Mesendoderm (in vitro differentiated cells): ENCODE results near the gene TOP3A.

ENCODE experiments used
- DNase-seq: peaks from one replicate; pipeline ENCODE4 v3.0.0; 2013
- H2AK5ac ChIP-seq: 2 replicates; pipeline ENCODE4 v1.6.1; 2013; ENCODE audit warnings: low read length, inconsistent platforms
- H2BK120ac ChIP-seq: 2 replicates; pipeline ENCODE4 v1.6.1; 2013; ENCODE audit warnings: low read depth, mild to moderate bottlenecking, low read length, moderate library complexity, mixed read lengths
- H2BK15ac ChIP-seq: replicated peaks from 2 replicates; pipeline ENCODE4 v1.6.1; 2013; ENCODE audit warnings: low read depth, mild to moderate bottlenecking, moderate library complexity
- H2BK5ac ChIP-seq: 2 replicates; pipeline ENCODE4 v1.6.1; 2013; ENCODE audit warnings: low read length, inconsistent platforms
- H3K18ac ChIP-seq: 2 replicates; pipeline ENCODE4 v1.6.1; 2013; ENCODE audit warnings: mild to moderate bottlenecking, low read length, mixed read lengths
- H3K23ac ChIP-seq: one replicate; pipeline ENCODE4 v1.6.1; 2013; ENCODE audit warnings: low read length
- H3K27ac ChIP-seq: 2 replicates; pipeline ENCODE4 v1.5.1; 2013; ENCODE audit warnings: low read depth, mild to moderate bottlenecking, inconsistent platforms, low read length, moderate library complexity
- H3K27me3 ChIP-seq: 2 replicates; pipeline ENCODE4 v1.6.1; 2013; ENCODE audit warnings: low read length, control low read depth, mild to moderate bottlenecking, inconsistent platforms; ENCODE audit not compliant: insufficient read depth, poor library complexity
- H3K36me3 ChIP-seq: 2 replicates; pipeline ENCODE4 v1.6.1; 2013; ENCODE audit warnings: low read length, inconsistent platforms; ENCODE audit not compliant: control insufficient read depth, insufficient read depth
- H3K4ac ChIP-seq: one replicate; pipeline ENCODE4 v1.6.1; 2013; ENCODE audit warnings: low read depth, mild to moderate bottlenecking, low read length, moderate library complexity
- H3K4me1 ChIP-seq: 2 replicates; pipeline ENCODE4 v1.6.1; 2013; ENCODE audit warnings: low read depth, low read length, inconsistent platforms; ENCODE audit not compliant: control insufficient read depth
- H3K4me2 ChIP-seq: 2 replicates; pipeline ENCODE4 v1.6.1; 2013; ENCODE audit warnings: low read length
- H3K4me3 ChIP-seq: 2 replicates; pipeline ENCODE4 v1.5.1; 2013; ENCODE audit warnings: mild to moderate bottlenecking, low read length
- H3K56ac ChIP-seq: one replicate; pipeline ENCODE4 v1.6.1; 2013; ENCODE audit warnings: low read length
- H3K79me1 ChIP-seq: 2 replicates; pipeline ENCODE4 v1.6.1; 2013; ENCODE audit warnings: low read length, inconsistent platforms
- H3K79me2 ChIP-seq: 2 replicates; pipeline ENCODE4 v1.6.1; 2013; ENCODE audit warnings: mild to moderate bottlenecking, low read length; ENCODE audit not compliant: control insufficient read depth, insufficient read depth
- H3K9ac ChIP-seq: 2 replicates; pipeline ENCODE4 v1.6.1; 2013; ENCODE audit warnings: low read length, inconsistent platforms
- H4K5ac ChIP-seq: one replicate; pipeline ENCODE4 v1.6.1; 2013; ENCODE audit warnings: low read length
- H4K8ac ChIP-seq: one replicate; pipeline ENCODE4 v1.6.1; 2013; ENCODE audit warnings: low read depth, mild to moderate bottlenecking, control low read depth, low read length, moderate library complexity
- WGBS: extraction: QIAGEN DNeasy Blood & Tissue Kit; methylation state at CpG from one replicate; pipeline ENCODE4 v1.1.7; 2013; ENCODE audit warnings: low lambda C conversion rate, missing lambda C conversion rate; ENCODE audit not compliant: insufficient coverage; ENCODE audit errors: extremely low coverage; 5-methylcytosine and 5-hydroxymethylcytosine counted together

Gene TOP3A

GRCh38 chr17:18361837-18362697, 47.3 kb upstream of the TOP3A start:
- H3K4me3 ChIP-seq: peak overlapping the region; percentile 98
- WGBS: 100% methylated on average over 2 of the region's 15 CpGs
- no peak overlapping the region for H3K18ac ChIP-seq
- H3K27ac ChIP-seq: no peak overlapping the region
- peak overlapping the region; percentile 97 for H3K56ac ChIP-seq
- peak overlapping the region; percentile 97 for H3K23ac ChIP-seq
- no peak overlapping the region for H4K8ac ChIP-seq
- H3K4ac ChIP-seq: no peak overlapping the region
- peak overlapping the region; percentile 98 for H3K9ac ChIP-seq
- peak overlapping the region; percentile 89 for H3K4me2 ChIP-seq
- H3K79me2 ChIP-seq: peaks cover 42% of the 10 kb centered on the region
- H3K36me3 ChIP-seq: no peaks in the 10 kb centered on the region
- peaks cover 4% of the 10 kb centered on the region for H3K79me1 ChIP-seq
- no peak overlapping the region for H2BK120ac ChIP-seq
- no peak overlapping the region for H2BK5ac ChIP-seq
- no peak overlapping the region for H2AK5ac ChIP-seq
- no peak for DNase-seq
- H3K4me1 ChIP-seq: no peaks in the 10 kb centered on the region
- H2BK15ac ChIP-seq: no peak overlapping the region
- no peaks in the 10 kb centered on the region for H3K27me3 ChIP-seq
- no peak overlapping the region for H4K5ac ChIP-seq

- Histone ChIP-seq H3K79me2 (peaks cover 45% of the 10 kb centered on the region), H4K8ac (no peak overlapping the region), H3K4me3 (no peak overlapping the region), H2BK5ac (no peak overlapping the region), H3K27ac (no peak overlapping the region), H3K4me2 (no peak overlapping the region), H2BK120ac (no peak overlapping the region), H2AK5ac (no peak overlapping the region), H3K56ac (no peak overlapping the region), H3K4ac (no peak overlapping the region), H3K79me1 (peaks cover 6% of the 10 kb centered on the region), H3K18ac (no peak overlapping the region), H2BK15ac (no peak overlapping the region), H3K23ac (no peak overlapping the region), H3K36me3 (no peaks in the 10 kb centered on the region), H3K9ac (no peak overlapping the region), H4K5ac (no peak overlapping the region), H3K4me1 (no peaks in the 10 kb centered on the region), H3K27me3 (no peaks in the 10 kb centered on the region)
- DNase-seq: no peak
- no CpG with 5 or more reads among the region's 8 CpGs for WGBS
These were observed 45.7 kb upstream of the TOP3A start for GRCh38 chr17:18360518-18360917.

DNA sequence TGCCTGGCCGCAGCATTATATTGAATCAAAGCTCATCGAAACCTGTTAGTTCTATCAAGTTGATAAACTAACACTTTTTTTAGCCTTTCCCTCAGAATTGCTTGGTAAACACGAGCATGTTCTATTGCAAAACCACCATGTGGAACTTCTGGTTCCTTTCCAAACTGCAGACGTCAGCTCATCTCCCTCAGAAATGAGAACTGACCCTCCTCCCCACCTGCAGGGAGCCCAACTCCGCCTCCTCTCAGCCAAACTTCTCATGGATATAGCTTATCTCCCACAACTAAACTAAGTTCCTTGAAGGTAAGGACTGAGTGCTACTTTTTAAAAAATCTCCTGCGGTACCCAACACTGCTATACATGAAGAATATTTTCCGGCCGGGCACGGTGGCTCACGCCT, 41.8 kb upstream of the TOP3A start:
- H2BK120ac ChIP-seq: no peak overlapping the region
- no peak overlapping the region for H3K56ac ChIP-seq
- no peaks in the 10 kb centered on the region for H3K4me1 ChIP-seq
- no peak overlapping the region for H3K4me3 ChIP-seq
- H3K9ac ChIP-seq: no peak overlapping the region
- H3K18ac ChIP-seq: no peak overlapping the region
- no peak overlapping the region for H3K4ac ChIP-seq
- no CpG with 5 or more reads among the region's 10 CpGs for WGBS
- no peak overlapping the region for H3K23ac ChIP-seq
- peaks cover 28% of the 10 kb centered on the region for H3K79me2 ChIP-seq
- no peak overlapping the region for H2AK5ac ChIP-seq
- H2BK15ac ChIP-seq: no peak overlapping the region
- no peaks in the 10 kb centered on the region for H3K27me3 ChIP-seq
- peaks cover 5% of the 10 kb centered on the region for H3K79me1 ChIP-seq
- no peak overlapping the region for H4K5ac ChIP-seq
- H3K36me3 ChIP-seq: peaks cover 6% of the 10 kb centered on the region
- H2BK5ac ChIP-seq: no peak overlapping the region
- no peak overlapping the region for H3K4me2 ChIP-seq
- DNase-seq: no peak
- no peak overlapping the region for H3K27ac ChIP-seq
- H4K8ac ChIP-seq: no peak overlapping the region

GRCh38 chr17:18353541-18353940, 38.7 kb upstream of the TOP3A start:
- no peak overlapping the region for H3K4ac ChIP-seq
- H3K4me3 ChIP-seq: no peak overlapping the region
- no peak overlapping the region for H3K27ac ChIP-seq
- no peaks in the 10 kb centered on the region for H3K4me1 ChIP-seq
- no peak overlapping the region for H3K56ac ChIP-seq
- DNase-seq: no peak
- H2BK5ac ChIP-seq: no peak overlapping the region
- H3K18ac ChIP-seq: no peak overlapping the region
- H3K27me3 ChIP-seq: no peaks in the 10 kb centered on the region
- H3K79me1 ChIP-seq: peaks cover 5% of the 10 kb centered on the region
- no peak overlapping the region for H2AK5ac ChIP-seq
- H3K9ac ChIP-seq: no peak overlapping the region
- H3K23ac ChIP-seq: no peak overlapping the region
- no peak overlapping the region for H2BK120ac ChIP-seq
- H3K4me2 ChIP-seq: no peak overlapping the region
- no peak overlapping the region for H4K8ac ChIP-seq
- WGBS: no CpG with 5 or more reads among the region's 6 CpGs
- peaks cover 7% of the 10 kb centered on the region for H3K36me3 ChIP-seq
- no peak overlapping the region for H2BK15ac ChIP-seq
- peaks cover 8% of the 10 kb centered on the region for H3K79me2 ChIP-seq
- no peak overlapping the region for H4K5ac ChIP-seq

DNA sequence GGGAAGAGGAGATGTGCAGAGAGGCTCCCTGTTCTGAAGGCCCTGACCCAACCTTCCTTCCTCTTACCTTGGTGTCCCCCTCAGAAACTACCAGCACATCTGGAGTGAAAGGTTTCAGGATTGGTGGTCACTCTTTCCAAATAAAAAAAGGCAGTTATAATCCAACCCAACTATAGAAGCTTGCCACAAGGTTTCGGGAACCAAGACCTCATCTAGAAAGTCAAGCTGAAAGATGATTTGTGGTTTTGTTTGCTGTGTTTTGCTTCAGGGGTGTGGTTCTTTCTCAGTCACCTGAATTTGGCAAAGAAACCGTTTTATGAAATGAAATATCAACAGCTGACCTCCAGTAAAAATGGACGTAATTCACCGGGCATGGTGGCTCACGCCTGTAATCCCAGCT, 29.2 kb upstream of the TOP3A start:
- no peak overlapping the region for H3K4me2 ChIP-seq
- peaks cover 34% of the 10 kb centered on the region for H3K36me3 ChIP-seq
- H4K5ac ChIP-seq: no peak overlapping the region
- no peaks in the 10 kb centered on the region for H3K27me3 ChIP-seq
- no peak overlapping the region for H3K4ac ChIP-seq
- H2BK120ac ChIP-seq: no peak overlapping the region
- no peak overlapping the region for H3K4me3 ChIP-seq
- no peak overlapping the region for H2AK5ac ChIP-seq
- no peak overlapping the region for H2BK5ac ChIP-seq
- H4K8ac ChIP-seq: no peak overlapping the region
- H3K18ac ChIP-seq: no peak overlapping the region
- no peak overlapping the region for H3K27ac ChIP-seq
- no peak overlapping the region for H3K9ac ChIP-seq
- H3K79me1 ChIP-seq: no peaks in the 10 kb centered on the region
- no peak overlapping the region for H3K23ac ChIP-seq
- H3K4me1 ChIP-seq: no peaks in the 10 kb centered on the region
- WGBS: no CpG with 5 or more reads among the region's 5 CpGs
- no peak for DNase-seq
- no peak overlapping the region for H3K56ac ChIP-seq
- H2BK15ac ChIP-seq: no peak overlapping the region
- no peaks in the 10 kb centered on the region for H3K79me2 ChIP-seq

DNA sequence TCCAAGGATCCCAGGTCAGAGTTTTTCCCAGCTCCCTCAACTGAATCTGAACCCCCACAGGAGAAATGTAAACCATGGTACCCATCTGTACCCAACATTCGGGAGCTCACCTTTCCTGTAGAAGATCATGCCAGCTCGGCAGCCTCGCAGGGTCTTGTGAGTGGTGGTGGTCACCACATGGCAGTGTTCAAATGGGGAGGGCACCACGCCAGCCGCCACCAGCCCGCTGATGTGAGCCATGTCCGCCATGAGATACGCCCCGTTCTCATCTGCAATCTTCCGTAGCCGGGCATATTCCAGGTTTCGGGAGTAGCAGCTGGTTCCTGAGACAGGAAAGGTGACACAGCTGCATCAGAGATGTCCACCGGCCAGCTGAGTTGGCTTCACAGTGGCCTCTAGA, 25.1 kb upstream of the TOP3A start:
- no peak overlapping the region for H3K18ac ChIP-seq
- H2BK5ac ChIP-seq: no peak overlapping the region
- no peaks in the 10 kb centered on the region for H3K4me1 ChIP-seq
- H3K36me3 ChIP-seq: peaks cover 29% of the 10 kb centered on the region
- no peak overlapping the region for H3K23ac ChIP-seq
- H3K79me1 ChIP-seq: no peaks in the 10 kb centered on the region
- no peak overlapping the region for H4K8ac ChIP-seq
- no CpG with 5 or more reads among the region's 13 CpGs for WGBS
- H3K56ac ChIP-seq: no peak overlapping the region
- no peak for DNase-seq
- no peak overlapping the region for H3K9ac ChIP-seq
- H3K79me2 ChIP-seq: no peaks in the 10 kb centered on the region
- no peak overlapping the region for H3K4me3 ChIP-seq
- no peak overlapping the region for H2BK120ac ChIP-seq
- H3K27me3 ChIP-seq: no peaks in the 10 kb centered on the region
- H2AK5ac ChIP-seq: no peak overlapping the region
- H3K4ac ChIP-seq: no peak overlapping the region
- no peak overlapping the region for H4K5ac ChIP-seq
- no peak overlapping the region for H3K27ac ChIP-seq
- H2BK15ac ChIP-seq: no peak overlapping the region
- no peak overlapping the region for H3K4me2 ChIP-seq
